EH (cell line): ENCODE measurements around the gene CTNNA2.

ENCODE experiments used
- DNase-seq: peaks from one replicate; pipeline ENCODE4 v3.0.0-alpha.2; 2015; ENCODE audit warnings: low read depth

The CTNNA2 gene

DNA sequence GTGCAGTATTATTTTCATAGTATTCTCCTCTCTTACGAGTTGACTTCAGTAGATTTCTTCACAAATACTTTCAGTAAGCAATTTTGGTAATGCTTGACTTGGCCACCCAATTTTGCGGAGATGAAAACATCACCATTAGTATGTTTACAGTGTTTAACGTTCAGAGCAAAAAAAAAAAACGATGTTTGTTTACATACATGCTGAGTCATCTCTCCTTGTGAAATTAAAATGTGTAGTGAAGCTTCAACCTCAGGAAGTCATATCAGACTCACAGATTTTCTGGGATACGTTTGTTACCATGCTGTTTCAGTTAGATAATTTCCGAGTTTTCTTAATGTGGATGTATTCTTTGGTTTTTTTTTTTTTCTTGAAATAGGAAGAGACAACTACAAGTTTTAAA, 100.1 kb downstream of the CTNNA2 start:
- no peak for DNase-seq

DNA sequence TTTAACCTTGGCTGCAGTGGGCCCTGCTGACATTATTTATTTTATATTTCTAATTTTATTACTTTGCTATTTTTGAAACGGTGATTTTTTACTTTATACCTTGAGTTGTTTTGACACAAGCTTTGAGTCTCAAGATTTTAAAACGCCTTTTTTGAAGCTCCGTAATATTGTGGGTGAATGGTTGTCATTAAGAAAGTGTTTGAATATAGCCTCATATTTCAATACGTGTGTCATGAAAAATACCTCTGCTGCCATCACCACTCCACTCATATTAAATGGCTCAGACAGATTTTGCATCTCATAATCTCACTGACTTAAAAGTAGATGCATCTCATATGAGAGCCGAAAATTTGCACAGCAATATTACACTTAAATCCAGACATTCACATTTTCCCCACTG, 106.6 kb downstream of the CTNNA2 start:
- no peak for DNase-seq

DNA sequence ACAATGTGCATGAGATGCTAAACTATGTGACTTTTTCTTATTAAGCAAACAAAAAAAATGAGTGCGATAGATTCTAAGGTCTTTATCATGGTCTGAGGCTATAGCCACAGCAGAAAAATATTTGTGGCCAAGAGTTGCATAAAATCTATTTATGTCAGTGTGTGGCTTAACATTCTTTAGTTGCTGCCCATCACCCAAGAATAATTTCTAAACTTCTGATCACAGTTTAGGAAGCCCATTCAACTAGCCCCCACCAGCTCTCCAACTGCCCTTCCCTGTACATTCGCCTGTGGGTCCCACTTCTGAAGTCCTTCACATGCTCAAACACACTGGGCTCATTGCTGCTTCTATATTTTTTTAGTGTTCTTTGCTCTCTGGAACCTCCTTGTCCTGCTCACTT, 107.1 kb downstream of the CTNNA2 start:
- DNase-seq: no peak

DNA sequence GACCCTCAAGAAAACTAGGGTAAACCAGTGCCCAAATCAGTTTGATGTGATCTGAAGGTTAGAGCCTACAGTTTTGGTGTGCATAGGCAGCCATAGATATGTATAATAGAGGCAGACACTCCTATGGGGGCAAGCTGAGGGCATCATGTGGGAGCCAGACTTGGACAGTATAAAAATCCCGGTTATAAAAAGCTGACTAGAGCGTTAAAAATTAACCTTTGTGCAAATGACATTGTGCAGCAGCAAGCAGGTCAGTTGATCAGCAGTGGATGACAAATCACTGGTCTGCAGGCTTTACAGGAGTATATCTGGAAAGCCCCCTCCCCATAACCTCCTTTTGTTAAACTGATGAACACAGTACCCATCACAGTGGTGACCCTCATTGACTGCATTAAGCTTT, 107.8 kb downstream of the CTNNA2 start:
- DNase-seq: no peak

DNA sequence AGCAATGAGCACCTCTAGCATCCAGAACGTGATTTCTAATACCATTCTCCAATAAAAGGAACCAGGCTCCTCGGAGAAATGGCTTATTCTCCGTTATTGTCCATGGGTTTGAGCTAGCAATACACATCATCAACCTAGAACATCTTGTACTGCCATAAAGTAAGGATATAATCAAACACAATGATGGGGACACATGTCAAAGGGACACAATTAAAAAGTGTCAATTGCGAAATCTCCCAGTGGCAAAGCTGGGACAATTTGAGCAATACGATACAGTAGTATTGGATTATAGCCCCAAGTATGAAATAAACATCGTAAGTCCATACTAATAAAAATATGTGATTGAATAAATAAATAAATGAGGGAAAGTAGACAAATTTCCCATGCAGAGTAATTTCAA, 108.4 kb downstream of the CTNNA2 start:
- no peak for DNase-seq

DNA sequence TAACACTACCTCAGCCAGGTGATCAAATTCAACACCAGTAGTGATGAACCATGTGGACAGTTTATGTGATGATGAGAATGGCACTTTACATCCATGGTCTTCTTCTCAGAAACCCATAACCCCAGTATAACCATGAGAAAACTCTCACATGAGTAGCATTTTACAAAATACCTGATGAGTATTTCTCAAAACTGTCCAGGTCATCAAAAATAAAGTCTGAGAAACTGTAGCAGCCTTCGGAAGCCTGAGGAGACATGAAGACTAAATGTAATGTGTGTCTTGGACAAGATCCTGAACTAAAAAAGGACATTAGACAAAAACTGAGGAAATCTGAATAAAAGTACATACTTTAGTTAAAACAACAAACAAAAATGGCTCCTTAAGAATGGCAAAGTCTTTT, 108.9 kb downstream of the CTNNA2 start:
- no peak for DNase-seq

DNA sequence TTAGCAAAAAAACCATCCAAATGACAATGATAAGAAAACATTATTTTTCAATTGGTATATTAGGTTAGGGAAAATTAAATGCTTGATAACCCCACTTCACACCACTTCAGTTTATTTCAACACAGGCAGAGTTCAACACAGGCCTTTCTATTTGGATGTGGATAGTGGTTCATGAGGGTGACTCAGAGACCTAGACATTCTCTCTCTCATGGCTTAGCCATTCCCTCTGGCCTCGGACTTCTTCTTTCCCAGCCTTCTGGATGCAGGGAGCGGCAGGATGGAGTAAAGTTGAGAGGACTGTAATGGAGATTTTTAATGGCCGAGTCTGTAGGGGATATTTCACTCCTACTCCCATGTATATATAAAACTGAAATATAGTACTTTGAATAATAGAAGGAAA, 109.7 kb downstream of the CTNNA2 start:
- DNase-seq: no peak

DNA sequence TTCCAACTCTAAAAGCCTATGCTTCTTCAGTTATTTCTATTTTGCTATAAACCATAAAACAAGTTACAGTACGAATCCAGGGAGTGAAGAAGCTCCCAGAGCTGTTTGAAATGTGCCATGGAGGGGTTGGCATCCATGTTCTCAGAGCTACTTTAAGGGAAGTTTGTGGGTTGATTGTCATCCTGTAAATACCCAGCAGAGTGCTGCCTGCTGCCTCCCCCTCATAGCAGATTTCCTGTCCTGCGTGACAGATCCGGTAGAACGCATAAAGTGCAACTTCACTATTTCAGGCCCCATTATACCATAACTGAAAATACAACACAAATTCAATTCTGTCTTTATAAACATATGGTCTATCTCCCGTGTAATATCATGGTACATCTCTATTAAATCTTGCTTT, 114.4 kb downstream of the CTNNA2 start:
- DNase-seq: no peak

DNA sequence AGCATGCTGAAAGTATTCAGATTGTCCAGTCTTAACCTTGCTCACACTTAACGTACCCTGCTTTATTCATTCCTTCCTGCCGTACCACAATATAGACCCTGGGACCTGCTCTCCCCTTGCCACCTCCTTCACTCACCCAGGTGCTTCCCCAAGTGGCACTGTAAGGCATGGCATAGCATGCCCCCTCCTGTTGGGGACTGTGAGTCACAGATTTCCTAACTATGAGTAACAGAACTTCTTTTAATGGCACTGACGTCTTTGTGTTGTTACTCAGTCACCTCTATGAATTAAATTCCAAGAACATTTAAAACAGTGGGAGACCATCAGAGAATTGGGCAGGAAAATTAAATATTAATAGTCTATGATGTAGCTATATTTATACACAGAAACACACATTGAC, 117.2 kb downstream of the CTNNA2 start:
- DNase-seq: no peak

DNA sequence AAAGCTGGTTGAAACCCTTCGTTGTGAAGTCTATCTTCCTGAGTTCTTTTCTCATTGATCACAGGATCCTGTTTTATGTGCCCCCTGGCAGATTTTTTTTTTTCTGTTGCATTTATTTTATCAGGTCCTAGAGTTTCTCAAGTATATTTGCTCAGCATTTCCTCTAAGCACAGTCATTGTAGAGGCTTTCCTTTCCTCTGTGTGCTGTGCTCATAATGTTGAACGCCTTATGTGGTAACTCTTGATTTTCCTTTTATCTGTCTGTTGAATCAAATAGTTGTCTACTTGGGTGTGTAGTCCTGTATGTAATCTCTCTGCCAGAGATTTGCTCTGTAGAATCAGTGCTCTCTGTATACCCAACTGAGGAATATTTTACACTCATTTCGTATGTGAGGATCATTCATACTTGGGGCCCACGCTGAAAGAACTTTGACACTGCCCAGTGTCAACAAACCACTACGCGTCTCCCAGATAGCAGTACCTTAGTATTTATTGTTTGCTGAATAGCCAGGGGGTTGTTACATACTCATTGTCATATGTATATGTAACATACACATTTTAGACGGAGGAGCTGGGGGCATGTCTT, 118.2 kb downstream of the CTNNA2 start:
- DNase-seq: no peak

DNA sequence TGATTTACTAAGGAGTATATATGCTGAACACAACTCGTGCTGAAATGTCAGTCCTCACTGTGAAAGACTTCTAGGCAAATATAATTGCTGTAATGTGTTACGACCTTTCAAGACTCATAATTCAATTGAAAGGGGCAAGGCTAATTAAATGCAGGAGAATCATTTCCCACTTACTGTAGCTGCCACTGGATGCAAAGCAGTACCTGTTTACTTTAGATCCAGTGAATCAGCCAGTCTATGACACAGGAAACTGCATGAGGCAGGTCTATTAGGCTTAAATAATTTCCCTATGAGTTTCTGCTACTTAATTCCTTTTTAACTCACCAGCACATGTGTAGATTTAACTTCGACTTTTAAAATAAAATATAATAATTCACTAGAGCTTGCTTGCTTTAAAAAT, 125.6 kb downstream of the CTNNA2 start:
- DNase-seq: no peak

DNA sequence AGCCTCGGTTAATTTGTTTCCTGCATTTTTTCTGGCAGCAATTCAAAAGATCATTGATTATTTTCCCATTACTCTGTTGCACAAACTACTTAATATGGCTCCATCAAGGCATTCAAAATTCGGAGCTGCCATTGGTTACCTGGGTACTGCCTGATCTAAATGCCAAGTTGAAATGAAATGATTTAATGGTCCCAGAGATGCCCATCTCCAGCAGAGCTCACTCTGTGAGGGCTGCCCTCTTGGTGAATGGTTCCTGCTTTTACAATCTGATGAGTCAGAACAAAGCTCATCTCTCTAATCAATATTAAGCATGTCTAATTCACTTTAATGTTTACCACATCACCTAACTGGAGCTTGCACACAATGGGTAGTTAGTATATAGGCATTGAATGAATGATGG, 126.1 kb downstream of the CTNNA2 start:
- no peak for DNase-seq

DNA sequence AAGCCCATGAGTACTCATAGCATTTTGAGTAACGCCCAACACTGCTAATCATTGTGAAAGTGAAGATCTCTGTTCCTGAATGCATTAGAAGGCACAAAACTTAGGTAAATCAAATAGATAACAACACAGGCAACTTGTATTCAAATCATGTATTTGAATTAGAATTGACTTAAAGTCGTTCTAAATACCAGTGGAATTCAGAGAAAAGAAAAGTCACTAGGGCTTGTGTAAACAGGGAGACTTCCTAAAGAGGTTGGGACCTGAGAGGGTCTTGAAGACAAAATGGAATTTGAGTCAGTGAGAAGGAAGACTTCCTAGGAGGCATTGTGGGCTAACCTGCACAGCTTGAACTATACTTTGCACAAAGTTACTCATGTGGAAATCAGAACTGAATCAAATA, 127.2 kb downstream of the CTNNA2 start:
- DNase-seq: no peak

DNA sequence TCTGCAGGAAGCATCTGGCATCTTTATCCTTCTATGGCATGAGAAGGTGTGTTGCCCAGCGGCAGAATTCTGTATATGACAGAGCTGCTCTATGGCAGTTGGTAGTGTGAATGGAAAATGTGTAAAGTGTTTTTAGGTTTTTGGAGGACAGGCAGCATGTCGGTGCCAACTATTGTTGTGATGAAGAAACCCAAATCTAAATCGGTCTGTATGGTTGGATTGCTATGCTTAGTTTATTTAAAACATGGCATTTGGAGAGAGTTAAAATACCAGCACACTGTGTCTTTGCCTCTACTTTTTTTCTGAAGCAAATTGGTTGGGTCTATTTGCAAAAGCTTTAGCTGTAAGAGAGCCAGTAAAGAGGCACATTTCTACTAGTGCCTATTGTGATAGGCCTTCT, 136.7 kb downstream of the CTNNA2 start:
- DNase-seq: no peak

DNA sequence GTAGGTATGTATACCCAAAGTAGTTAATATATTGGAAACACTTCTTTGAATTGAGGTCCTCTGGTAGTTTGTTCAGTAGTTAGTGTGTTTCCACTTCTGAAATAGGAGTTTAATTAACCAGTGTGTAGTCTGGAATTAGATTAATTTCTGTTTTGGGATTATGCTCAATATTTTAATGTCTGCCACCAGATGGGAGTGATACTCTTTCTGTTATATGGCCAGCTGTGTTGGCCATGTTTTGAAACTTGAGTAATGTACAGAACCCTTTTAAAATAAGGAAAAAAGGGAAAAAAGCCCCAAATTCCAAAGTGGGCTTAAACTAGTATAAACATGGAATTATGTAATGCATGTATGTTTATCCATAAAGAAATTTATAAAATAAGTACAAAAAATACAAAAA, 147.7 kb downstream of the CTNNA2 start:
- DNase-seq: peak; percentile 19

DNA sequence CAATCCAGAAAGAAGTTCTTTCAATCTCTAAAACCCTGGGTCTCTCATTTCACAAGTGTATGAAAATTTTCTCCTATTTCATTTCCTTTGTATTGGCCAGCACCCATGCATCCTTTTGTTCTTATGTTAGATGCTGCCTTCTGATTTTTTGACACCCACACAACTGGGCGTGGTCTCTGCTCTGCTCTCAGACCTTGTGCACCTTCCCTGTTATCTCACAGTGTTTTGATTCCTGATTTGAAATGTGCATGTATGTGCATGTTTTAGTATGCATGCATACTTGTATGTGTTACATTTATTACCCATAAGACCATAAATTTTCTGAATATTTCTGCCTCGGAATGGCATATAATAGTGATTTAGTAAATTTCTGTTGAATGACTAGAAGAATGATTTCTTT, 152.2 kb downstream of the CTNNA2 start:
- DNase-seq: no peak

DNA sequence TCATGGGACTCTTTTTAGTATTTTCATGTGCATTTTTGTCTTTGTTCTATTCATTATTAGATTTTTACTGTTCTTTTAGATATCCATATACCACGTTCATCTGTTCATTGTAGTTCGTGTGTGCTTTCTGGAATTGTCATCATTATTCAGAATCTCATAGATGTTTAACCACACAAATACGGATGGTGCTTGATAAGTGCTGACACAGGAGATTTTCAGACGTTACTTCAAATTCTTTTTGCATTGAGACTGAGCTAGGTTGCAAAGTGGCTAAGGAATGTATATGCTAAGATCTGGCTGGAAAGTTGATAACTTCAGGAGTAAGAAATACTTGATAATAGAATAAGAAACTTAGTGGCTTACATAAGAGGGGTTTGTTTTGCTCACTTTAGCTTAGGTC, 153.6 kb downstream of the CTNNA2 start:
- no peak for DNase-seq

DNA sequence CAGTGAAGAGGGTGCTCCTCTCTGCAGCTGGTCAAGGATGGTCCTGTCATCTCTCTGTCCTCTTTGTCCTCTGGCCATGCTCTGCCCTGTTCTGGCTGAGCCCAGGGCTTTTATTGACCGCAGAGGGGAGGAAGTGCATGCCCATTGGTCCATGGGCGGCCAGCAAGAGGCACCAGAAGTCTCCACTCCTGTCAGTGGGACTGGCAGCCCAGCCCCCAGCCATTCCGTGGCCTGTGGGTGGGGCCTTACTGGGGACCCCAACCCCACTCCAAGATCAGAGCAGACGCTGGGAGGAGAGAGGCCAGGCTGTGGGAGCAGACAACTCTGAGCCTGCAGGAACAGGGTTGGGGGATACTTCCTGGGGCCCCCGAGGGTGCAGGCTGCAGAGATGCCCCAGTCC, 156.9 kb downstream of the CTNNA2 start:
- no peak for DNase-seq

DNA sequence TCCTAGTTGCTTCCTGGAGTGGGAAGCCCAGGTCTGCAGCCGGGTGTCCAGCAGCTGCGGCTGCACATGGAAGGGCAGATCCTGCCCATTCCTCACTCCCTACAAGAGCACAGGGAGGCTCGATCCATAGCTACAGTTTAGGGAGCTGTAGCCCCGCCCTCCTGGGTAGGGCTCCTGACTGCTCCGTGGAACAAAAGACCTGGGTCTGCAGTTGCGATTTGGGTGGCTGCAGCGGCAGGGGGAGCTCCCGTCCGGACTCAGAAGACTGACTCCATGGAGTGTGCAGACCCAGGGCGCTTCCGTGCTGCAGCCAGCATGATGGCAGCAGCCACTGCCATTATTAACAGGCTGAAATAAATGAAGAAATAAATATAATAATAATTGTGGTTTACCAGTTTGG, 157.3 kb downstream of the CTNNA2 start:
- DNase-seq: peak; percentile 2

DNA sequence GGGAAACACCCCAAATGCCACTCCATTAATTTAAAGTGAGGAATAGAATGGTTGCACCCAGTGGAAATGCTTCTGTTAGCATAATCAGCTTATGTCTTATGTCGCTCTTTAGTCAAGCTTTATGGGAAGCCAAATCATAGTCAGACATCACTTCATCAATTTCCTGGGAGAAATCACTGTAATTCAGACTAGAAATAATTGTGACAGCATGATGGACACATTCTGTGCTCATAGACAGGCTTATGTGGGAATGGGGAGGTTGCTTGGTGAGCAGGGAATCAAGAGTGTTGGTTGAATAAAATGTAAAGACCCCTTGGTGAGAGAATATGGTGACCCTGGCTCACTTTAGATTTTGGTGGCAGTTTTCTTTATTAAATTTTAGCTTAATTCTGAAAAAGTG, 174.0 kb downstream of the CTNNA2 start:
- no peak for DNase-seq

DNA sequence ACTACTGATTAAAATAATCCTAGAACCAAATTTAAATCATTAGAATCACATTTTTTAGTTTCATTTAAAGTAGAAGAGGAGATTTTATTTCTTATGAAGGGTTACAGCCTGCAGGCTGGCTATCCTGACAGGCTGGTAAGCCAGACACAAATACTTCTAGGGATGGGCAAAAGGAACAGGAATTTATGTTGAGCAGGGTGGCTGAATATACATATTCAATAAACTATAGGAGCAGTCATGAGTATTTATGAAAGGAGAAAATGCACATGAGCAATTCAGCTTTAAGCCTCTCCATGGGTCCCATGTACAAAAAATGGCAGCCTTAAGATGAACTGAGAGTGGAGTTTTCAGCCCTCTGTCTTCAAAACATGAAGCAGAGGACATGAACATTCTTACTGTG, 182.4 kb downstream of the CTNNA2 start:
- no peak for DNase-seq

DNA sequence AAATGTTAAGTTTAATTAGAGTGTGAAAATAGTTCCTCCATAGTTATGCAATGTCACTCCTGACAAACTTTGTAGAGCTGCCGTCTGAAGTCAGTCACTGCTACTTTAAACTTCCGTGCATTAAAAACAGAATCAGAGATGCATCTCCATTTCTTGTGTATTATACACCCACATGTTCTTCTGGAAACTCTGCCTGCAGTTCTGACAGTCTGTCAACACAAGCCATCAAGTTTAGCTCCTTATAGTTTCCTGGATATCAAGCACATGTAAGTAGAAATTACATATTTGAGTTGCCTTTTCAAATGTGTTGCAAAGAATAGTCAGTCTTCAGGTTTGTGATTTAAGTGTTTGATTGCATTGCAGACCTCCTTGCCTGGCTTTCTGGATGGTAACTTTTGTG, 184.3 kb downstream of the CTNNA2 start:
- DNase-seq: no peak

DNA sequence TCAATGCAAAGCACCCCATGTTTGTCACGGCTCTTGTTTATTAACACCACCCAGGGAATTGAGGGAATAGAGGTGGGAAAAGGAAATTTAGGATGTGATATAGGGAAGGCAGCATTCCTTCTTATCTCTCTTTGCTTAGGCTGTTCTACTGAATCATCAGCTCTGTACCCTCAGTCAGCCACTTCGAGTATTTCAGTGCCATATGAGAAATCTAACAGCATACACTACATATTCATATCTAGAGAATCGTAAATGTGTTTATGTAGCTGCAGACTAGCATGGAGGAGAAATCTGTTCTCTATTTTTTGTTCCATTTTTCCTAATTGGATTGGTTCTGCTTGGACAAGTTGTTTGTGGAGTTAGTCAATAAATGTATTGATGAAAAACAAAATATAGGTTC, 187.8 kb downstream of the CTNNA2 start:
- no peak for DNase-seq

DNA sequence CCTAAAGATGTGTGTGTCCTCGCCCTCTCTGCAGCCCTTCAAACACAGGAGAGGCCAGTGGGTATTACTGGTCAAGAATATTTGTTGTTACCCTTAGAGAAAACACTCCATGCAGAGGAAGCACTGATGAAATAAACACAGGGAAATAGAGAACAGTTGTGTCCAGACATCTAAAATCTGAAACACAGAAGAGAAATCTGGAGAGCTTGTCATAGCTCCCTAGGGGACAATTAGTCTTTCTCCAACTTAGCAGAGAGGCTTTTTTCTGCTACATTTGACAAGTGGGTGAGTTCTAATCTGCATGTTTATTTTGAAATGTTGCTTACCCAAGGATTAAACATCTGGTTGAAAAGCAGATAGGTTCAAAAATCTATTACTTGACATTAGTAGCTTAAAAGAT, 190.1 kb downstream of the CTNNA2 start:
- no peak for DNase-seq

DNA sequence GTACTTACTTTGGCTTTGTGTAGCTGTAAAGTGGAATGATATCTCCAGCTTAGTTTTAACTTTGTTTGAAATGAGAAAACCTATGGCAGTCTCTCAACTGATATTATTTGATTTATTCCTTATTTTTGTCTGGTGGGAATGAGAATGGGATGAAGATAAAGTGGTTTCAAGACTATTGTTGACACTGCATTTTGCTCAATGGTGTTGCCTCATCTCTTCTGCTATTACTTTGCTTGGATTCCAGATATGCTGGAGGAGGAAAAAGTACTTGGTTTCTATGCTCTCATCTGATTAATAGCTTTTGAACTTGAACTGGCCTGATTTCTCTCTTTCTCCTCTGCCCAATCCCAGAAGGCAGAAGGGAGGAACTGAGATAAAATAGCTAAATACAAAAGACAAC, 198.2 kb downstream of the CTNNA2 start:
- no peak for DNase-seq
